ENCODE measurements around the gene FUNDC2.
A peak's percentile ranks its signal among the peaks of the same experiment; 100 is the strongest.

Gene FUNDC2

GRCh38 chrX:155070663-155070974 lies 44.0 kb downstream of the FUNDC2 start:
- TF ChIP-seq CTCF (IDR thresholded peaks at IDR 0.05), result no peak
- no peak for TF ChIP-seq ZFX (IDR thresholded peaks at IDR 0.05; ENCODE audit: borderline replicate concordance)
- H3K27ac ChIP-seq, result peak overlapping the region; percentile 55

- peak within 1 kb of the TSS; percentile 70 for H3K27ac ChIP-seq
- TF ChIP-seq ZFX (IDR thresholded peaks at IDR 0.05; ENCODE audit: borderline replicate concordance) (no peak), CTCF (IDR thresholded peaks at IDR 0.05) (no peak)
These were observed 44.5 kb downstream of the FUNDC2 start, which contains the start of the genes BRCC3, CMC4 and MTCP1 for GRCh38 chrX:155070975-155071693. Gene BRCC3, plus strand, starts transcription at chrX:155071508. Its CDS starts 20 bp downstream, at chrX:155071528. Gene CMC4, minus strand, starts transcription at chrX:155071136. Its CDS starts 7,113 bp downstream, at chrX:155064023. Gene MTCP1, minus strand, starts transcription at chrX:155071136. Its CDS starts 5,126 bp downstream, at chrX:155066010.

GRCh38 chrX:155071694-155072280 lies 45.1 kb downstream of the FUNDC2 start:
- no peak for TF ChIP-seq ZFX (IDR thresholded peaks at IDR 0.05; ENCODE audit: borderline replicate concordance)
- no peak for TF ChIP-seq CTCF (IDR thresholded peaks at IDR 0.05)
- peak overlapping the region; percentile 70 for H3K27ac ChIP-seq

- H3K27ac ChIP-seq, result no peak overlapping the region
- TF ChIP-seq CTCF (IDR thresholded peaks at IDR 0.05) (peak; percentile 71), ZFX (IDR thresholded peaks at IDR 0.05; ENCODE audit: borderline replicate concordance) (no peak)
These were observed 59.7 kb downstream of the FUNDC2 start for GRCh38 chrX:155086202-155086840.

GRCh38 chrX:155086961-155087735 lies 60.5 kb downstream of the FUNDC2 start:
- H3K27ac ChIP-seq, result no peak overlapping the region
- no peak for TF ChIP-seq CTCF (IDR thresholded peaks at IDR 0.05)
- no peak for TF ChIP-seq ZFX (IDR thresholded peaks at IDR 0.05; ENCODE audit: borderline replicate concordance)

GRCh38 chrX:155094468-155095061 lies 67.9 kb downstream of the FUNDC2 start:
- TF ChIP-seq ZFX (IDR thresholded peaks at IDR 0.05; ENCODE audit: borderline replicate concordance) (no peak), CTCF (IDR thresholded peaks at IDR 0.05) (peak; percentile 75)
- H3K27ac ChIP-seq, result no peak overlapping the region

Data from 22Rv1 (cell line).